ENCODE measurements around the gene LMF1.

The LMF1 gene

DNA sequence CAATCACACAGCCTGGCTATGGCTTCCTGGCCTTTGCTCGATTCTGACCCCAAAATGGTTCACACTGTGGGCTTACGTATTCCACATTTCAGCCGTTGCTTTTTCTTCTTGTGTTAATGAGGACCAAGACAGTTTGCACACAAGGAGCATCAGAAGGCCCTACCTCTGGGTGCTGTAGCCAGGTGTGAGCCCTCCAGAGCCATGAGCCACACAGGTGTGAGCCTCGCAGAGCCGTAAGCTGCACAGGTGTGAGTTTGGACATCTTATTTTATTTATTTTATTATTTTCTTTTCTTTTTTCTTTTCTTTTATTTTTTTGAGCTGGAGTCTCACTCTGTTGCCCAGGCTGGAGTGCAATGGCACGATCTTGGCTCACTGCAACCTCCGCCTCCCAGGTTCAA lies 70.6 kb downstream of the LMF1 start:
- Histone ChIP-seq H3K9me3 (ENCODE audit: control insufficient read depth, low read length) (no peaks in the 10 kb centered on the region), H3K4me3 (ENCODE audit: extremely low read depth, insufficient read depth, low read length, poor library complexity, severe bottlenecking) (no peak overlapping the region), H3K27ac (ENCODE audit: low read depth, low read length, severe bottlenecking) (no peak overlapping the region), H3K4me1 (ENCODE audit: control insufficient read depth, insufficient read depth, low read length, poor library complexity, severe bottlenecking) (no peaks in the 10 kb centered on the region), H3K36me3 (ENCODE audit: control insufficient read depth, insufficient read depth, low read length) (no peaks in the 10 kb centered on the region)
- WGBS, 2 experiments (ENCODE audit: insufficient coverage in 2 of 2) = 85 to 100% methylated on average over 3 of the region's 7 CpGs

DNA sequence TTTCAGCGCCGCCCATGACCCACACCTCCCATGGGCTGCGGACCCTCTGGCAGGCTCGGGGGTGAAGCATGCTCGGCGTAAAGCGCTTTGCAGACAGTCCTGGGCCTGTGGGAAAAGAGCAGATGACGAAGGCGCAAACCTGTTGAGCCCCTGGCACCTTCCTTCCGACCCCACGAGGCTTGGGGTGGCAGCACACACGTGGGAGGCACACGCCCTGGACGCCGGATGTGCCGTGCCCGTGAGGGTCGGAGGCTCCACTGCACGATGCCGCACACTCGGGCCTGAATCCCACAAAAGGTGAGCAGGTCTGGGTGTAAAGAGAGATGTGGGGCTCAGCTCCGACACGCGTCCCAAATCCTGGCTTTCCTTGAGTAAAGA lies 71.1 kb downstream of the LMF1 start:
- Histone ChIP-seq H3K4me1 (ENCODE audit: control insufficient read depth, insufficient read depth, low read length, poor library complexity, severe bottlenecking) (no peaks in the 10 kb centered on the region), H3K9me3 (ENCODE audit: control insufficient read depth, low read length) (no peaks in the 10 kb centered on the region), H3K4me3 (ENCODE audit: extremely low read depth, insufficient read depth, low read length, poor library complexity, severe bottlenecking) (no peak overlapping the region), H3K36me3 (ENCODE audit: control insufficient read depth, insufficient read depth, low read length) (no peaks in the 10 kb centered on the region), H3K27ac (ENCODE audit: low read depth, low read length, severe bottlenecking) (no peak overlapping the region)
- 93 to 94% methylated on average over 23 to 24 of the region's 24 CpGs for WGBS, 2 experiments (ENCODE audit: insufficient coverage in 2 of 2)

DNA sequence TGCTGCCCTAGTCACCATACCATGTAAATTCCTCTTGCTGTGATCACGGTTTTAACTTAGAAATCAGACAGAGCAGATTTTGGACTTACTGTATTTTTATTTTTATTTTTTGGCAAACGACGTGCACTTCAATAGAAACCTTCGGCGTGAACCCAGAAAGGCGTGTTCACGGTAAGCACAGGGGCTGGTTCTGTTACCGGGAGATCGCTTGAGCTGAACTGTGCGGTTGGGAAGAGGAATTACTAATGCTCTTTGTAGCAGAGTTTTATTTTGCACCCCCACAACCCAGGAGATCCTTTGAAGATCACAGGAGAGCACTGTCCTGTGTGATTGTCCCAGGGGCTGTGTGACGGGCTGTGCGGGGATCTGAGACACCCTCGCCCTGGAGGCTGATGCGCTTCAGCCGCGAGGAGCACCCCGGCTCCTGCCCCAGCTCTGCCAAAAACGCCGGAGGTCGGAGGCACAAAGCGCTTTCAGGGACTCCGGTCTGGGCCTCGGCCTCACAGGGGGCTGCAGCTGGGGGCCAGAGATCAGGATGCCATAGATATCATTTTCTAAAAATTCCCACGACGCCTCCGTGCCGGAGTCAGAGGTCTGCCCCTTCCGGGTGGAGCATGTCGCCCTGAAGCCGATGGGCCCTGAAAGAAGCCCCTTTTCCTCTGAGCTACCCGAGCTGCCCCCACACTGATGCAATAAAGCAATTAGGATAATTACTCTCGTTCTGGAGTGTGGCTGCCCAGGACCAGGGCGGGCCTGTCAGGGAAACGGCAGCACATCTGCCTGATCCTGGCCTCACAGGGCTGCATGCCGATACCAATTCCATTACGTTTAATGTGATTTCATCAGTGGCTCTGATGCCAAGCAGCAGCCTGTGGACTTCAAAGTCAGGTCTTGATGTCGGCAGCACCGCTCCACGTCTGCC lies 71.8 kb downstream of the LMF1 start:
- no peak overlapping the region for H3K27ac ChIP-seq (ENCODE audit: low read depth, low read length, severe bottlenecking)
- no peak overlapping the region for H3K4me3 ChIP-seq (ENCODE audit: extremely low read depth, insufficient read depth, low read length, poor library complexity, severe bottlenecking)
- H3K36me3 ChIP-seq (ENCODE audit: control insufficient read depth, insufficient read depth, low read length) = no peaks in the 10 kb centered on the region
- 89% methylated on average over 38 to 39 of the region's 39 CpGs for WGBS, 2 experiments (ENCODE audit: insufficient coverage in 2 of 2)
- no peaks in the 10 kb centered on the region for H3K9me3 ChIP-seq (ENCODE audit: control insufficient read depth, low read length)
- H3K4me1 ChIP-seq (ENCODE audit: control insufficient read depth, insufficient read depth, low read length, poor library complexity, severe bottlenecking) = no peaks in the 10 kb centered on the region

DNA sequence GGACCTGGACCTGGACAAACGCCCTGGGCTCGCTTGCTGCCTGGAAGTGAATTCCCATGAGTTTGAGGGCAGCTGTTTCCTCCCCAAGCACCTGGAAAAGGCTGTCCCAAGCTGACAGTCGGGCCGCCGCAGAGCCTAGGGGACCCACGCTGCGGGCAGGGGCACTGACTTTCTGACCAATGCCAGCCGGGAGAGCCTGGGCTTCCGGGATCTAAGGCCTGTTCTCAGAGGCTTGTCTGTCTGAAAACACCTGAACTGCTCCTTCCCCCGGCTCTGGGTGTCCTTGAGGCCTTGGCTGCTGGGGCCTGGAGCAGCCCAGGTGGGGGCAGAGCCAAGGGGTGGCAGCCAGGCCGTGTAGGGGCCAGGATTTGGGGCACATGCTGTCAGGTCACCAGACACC lies 72.6 kb downstream of the LMF1 start:
- Histone ChIP-seq H3K4me3 (ENCODE audit: extremely low read depth, insufficient read depth, low read length, poor library complexity, severe bottlenecking) (no peak overlapping the region), H3K27ac (ENCODE audit: low read depth, low read length, severe bottlenecking) (no peak overlapping the region), H3K36me3 (ENCODE audit: control insufficient read depth, insufficient read depth, low read length) (no peaks in the 10 kb centered on the region), H3K4me1 (ENCODE audit: control insufficient read depth, insufficient read depth, low read length, poor library complexity, severe bottlenecking) (no peaks in the 10 kb centered on the region), H3K9me3 (ENCODE audit: control insufficient read depth, low read length) (no peaks in the 10 kb centered on the region)
- 91 to 92% methylated on average over 11 of the region's 11 CpGs for WGBS, 2 experiments (ENCODE audit: insufficient coverage in 2 of 2)

DNA sequence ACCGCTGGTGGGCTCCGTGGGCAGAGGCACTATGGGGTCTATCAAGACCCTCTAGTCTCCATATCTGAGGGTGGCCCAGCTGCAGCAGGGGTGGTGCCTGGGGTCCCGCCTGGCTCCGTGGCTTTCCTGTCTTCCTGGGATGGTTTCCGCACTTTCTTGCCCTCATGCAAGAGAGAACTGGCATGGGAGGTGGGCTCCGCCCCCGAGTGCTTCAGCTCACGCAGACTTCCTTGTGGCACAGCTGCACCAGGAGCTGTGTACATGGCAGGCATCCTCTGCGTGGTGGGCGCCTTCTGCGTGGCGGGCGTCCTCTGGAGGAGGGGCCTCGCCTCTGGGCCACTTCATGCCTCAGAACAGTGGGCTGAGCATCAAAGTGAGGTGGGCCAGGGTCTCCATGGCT lies 73.1 kb downstream of the LMF1 start:
- Histone ChIP-seq H3K4me1 (ENCODE audit: control insufficient read depth, insufficient read depth, low read length, poor library complexity, severe bottlenecking) (no peaks in the 10 kb centered on the region), H3K9me3 (ENCODE audit: control insufficient read depth, low read length) (no peaks in the 10 kb centered on the region), H3K27ac (ENCODE audit: low read depth, low read length, severe bottlenecking) (no peak overlapping the region), H3K4me3 (ENCODE audit: extremely low read depth, insufficient read depth, low read length, poor library complexity, severe bottlenecking) (no peak overlapping the region), H3K36me3 (ENCODE audit: control insufficient read depth, insufficient read depth, low read length) (no peaks in the 10 kb centered on the region)
- 93 to 95% methylated on average over 12 to 13 of the region's 14 CpGs for WGBS, 2 experiments (ENCODE audit: insufficient coverage in 2 of 2)

DNA sequence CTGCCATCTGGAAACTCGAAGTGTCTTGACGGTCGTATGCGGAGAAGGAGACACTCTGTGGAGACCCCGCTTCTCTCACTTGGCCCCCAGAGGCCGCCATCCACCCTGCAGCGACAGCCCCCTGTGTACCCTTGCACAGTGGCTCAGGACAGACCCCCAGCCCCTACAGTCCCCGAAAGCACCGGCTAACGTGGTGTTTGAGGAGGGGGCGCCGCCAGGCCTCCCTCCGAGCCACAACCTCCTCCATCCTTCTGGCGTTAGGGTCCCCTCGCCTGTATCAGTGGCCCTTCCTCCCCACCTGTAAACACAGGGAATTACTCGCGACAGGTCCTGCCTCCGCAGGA lies 73.6 kb downstream of the LMF1 start:
- Histone ChIP-seq H3K4me1 (ENCODE audit: control insufficient read depth, insufficient read depth, low read length, poor library complexity, severe bottlenecking) (no peaks in the 10 kb centered on the region), H3K9me3 (ENCODE audit: control insufficient read depth, low read length) (no peaks in the 10 kb centered on the region), H3K36me3 (ENCODE audit: control insufficient read depth, insufficient read depth, low read length) (no peaks in the 10 kb centered on the region), H3K4me3 (ENCODE audit: extremely low read depth, insufficient read depth, low read length, poor library complexity, severe bottlenecking) (no peak overlapping the region), H3K27ac (ENCODE audit: low read depth, low read length, severe bottlenecking) (no peak overlapping the region)
- 80 to 84% methylated on average over 15 to 18 of the region's 18 CpGs for WGBS, 2 experiments (ENCODE audit: insufficient coverage in 2 of 2)

DNA sequence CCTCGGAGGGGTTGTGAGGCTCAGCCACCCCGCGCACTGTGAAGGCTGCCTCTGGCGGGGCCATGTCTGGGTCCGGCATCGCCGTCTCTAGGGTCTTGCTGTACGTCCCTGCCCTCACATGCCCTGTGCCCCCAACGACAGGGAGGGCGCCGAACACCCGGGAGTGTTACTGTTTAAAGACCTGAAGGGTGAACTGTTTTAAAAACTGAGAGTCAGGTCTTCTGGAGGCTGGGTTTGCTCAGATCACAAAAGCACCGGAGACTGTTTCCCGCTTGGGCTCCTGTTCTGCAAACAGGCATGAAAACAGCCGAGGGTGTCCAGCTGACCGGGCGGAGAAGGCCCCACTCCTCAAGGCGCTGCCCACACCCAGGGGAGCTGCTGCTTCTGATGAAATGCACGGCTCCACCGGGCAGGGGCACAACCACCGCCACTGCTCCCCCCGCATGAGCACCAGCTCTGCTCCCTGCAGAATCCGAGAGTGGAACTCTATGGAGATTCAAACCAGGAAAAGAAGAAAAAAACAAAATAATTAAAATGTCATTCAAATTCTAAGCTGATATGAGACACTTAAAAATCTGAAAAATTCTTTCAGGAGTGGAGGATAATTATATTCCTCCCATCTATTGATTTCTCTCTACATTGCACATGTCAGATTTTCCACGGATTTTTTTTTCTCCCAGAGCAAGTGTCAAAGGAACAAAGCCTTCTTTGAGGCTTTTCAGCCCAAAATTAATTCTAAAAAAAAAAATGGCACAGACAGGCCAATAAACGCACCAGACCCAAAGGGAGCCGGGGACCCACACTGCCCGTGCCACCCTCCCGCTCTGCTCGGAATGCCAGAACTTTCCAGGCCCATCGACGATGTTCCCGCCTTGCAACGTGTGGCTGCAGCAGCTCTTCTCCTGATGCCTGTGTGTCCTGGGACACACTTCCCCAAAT lies 74.3 kb downstream of the LMF1 start:
- no peak overlapping the region for H3K4me3 ChIP-seq (ENCODE audit: extremely low read depth, insufficient read depth, low read length, poor library complexity, severe bottlenecking)
- no peaks in the 10 kb centered on the region for H3K4me1 ChIP-seq (ENCODE audit: control insufficient read depth, insufficient read depth, low read length, poor library complexity, severe bottlenecking)
- no peaks in the 10 kb centered on the region for H3K36me3 ChIP-seq (ENCODE audit: control insufficient read depth, insufficient read depth, low read length)
- H3K27ac ChIP-seq (ENCODE audit: low read depth, low read length, severe bottlenecking) = no peak overlapping the region
- H3K9me3 ChIP-seq (ENCODE audit: control insufficient read depth, low read length) = no peaks in the 10 kb centered on the region
- WGBS, 2 experiments (ENCODE audit: insufficient coverage in 2 of 2) = 91 to 92% methylated on average over 26 to 31 of the region's 33 CpGs

DNA sequence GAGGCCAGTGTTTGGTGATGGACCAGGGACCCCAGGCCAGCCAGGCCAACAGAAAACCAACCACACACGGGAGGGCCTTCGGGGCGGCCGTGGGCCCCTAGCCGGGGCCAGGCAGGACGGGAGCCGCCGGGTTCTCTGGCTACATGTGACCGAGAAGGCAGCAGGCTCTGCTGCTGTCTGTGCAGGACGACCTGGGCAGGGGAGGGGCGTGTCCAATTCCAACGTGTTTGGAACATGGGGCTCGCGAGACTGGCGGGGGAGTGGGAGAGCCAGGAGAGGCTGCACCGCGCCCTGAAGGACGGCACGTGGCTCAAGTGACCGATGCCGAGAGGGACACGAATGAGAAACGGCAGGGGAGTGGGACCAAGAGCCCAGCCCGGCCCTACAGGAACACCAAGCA lies 75.4 kb downstream of the LMF1 start:
- Histone ChIP-seq H3K4me3 (ENCODE audit: extremely low read depth, insufficient read depth, low read length, poor library complexity, severe bottlenecking) (no peak overlapping the region), H3K9me3 (ENCODE audit: control insufficient read depth, low read length) (no peaks in the 10 kb centered on the region), H3K36me3 (ENCODE audit: control insufficient read depth, insufficient read depth, low read length) (no peaks in the 10 kb centered on the region), H3K4me1 (ENCODE audit: control insufficient read depth, insufficient read depth, low read length, poor library complexity, severe bottlenecking) (peaks cover 2% of the 10 kb centered on the region), H3K27ac (ENCODE audit: low read depth, low read length, severe bottlenecking) (no peak overlapping the region)
- 89 to 94% methylated on average over 21 to 22 of the region's 24 CpGs for WGBS, 2 experiments (ENCODE audit: insufficient coverage in 2 of 2)

DNA sequence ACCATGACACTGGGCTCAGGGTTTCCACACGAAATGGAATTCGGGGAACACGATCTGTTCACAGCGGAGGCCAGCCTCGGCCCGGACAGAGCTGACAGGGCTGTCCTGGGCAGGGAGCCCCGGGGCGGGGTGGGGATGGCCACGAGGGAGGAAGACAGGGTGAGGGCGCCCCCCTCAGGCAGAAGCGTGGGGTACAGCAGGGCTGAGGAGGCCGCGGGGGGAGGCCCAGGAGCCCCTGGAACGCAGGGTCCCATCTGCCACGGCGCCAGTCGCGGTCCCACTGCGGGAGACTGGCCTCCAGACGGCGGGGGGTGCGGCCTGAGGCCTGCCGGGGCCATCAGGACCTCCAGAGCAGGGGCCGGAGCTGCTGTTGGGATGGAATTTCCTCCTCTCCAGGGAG lies 75.9 kb downstream of the LMF1 start:
- H3K9me3 ChIP-seq (ENCODE audit: control insufficient read depth, low read length) = no peaks in the 10 kb centered on the region
- no peak overlapping the region for H3K4me3 ChIP-seq (ENCODE audit: extremely low read depth, insufficient read depth, low read length, poor library complexity, severe bottlenecking)
- WGBS, 2 experiments (ENCODE audit: insufficient coverage in 2 of 2) = 86 to 88% methylated on average over 11 to 23 of the region's 24 CpGs

DNA sequence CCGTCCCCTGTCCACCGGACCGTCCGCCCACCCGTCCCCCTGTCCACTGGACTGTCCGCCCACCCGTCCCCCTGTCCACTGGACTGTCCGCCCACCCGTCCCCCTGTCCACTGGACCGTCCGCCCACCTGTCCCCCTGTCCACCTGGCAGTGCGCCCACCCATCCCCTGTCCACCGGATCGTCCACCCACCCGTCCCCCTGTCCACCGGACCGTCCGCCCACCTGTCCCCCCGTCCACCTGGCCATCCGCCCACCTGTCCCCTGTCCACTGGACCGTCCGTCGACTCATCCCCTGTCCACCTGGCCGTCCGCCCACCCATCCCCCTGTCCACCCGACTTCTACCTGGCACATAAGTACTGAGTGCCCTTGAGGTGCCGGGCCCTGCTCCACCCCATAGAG lies 76.6 kb downstream of the LMF1 start:
- H3K9me3 ChIP-seq (ENCODE audit: control insufficient read depth, low read length) = no peaks in the 10 kb centered on the region
- H3K36me3 ChIP-seq (ENCODE audit: control insufficient read depth, insufficient read depth, low read length) = no peaks in the 10 kb centered on the region
- WGBS, 2 experiments (ENCODE audit: insufficient coverage in 2 of 2) = 85 to 93% methylated on average over 15 to 17 of the region's 27 CpGs
- peaks cover 2% of the 10 kb centered on the region for H3K4me1 ChIP-seq (ENCODE audit: control insufficient read depth, insufficient read depth, low read length, poor library complexity, severe bottlenecking)
- no peak overlapping the region for H3K27ac ChIP-seq (ENCODE audit: low read depth, low read length, severe bottlenecking)
- H3K4me3 ChIP-seq (ENCODE audit: extremely low read depth, insufficient read depth, low read length, poor library complexity, severe bottlenecking) = no peak overlapping the region

More for the DNA sequence above, 75.9 kb downstream of the LMF1 start:
- Histone ChIP-seq H3K27ac (ENCODE audit: low read depth, low read length, severe bottlenecking) (no peak overlapping the region), H3K36me3 (ENCODE audit: control insufficient read depth, insufficient read depth, low read length) (no peaks in the 10 kb centered on the region), H3K4me1 (ENCODE audit: control insufficient read depth, insufficient read depth, low read length, poor library complexity, severe bottlenecking) (peaks cover 2% of the 10 kb centered on the region)

Data from mesodermal cell (in vitro differentiated cells).